Osteoblast (primary cell): ENCODE data around the gene MTHFD1L. TPM values are rescaled to one million over a fixed set of nuclear protein-coding genes. Genes with fewer than 3 reads are reported as not detected.
A peak's percentile ranks its signal among the peaks of the same experiment; 100 is the strongest.

Experiments used
- DNase-seq: peaks from one replicate; pipeline ENCODE4 v3.0.0; 2011; ENCODE audit warnings: low spot score, mixed read lengths; ENCODE audit not compliant: insufficient read length; ENCODE audit errors: missing footprints
- H2AFZ ChIP-seq: 2 replicates; pipeline ENCODE4 v1.6.0; 2011; ENCODE audit warnings: mild to moderate bottlenecking, low read length
- H3K27ac ChIP-seq: 2 replicates; pipeline ENCODE4 v1.5.1; 2011; ENCODE audit warnings: mild to moderate bottlenecking, low read depth, low read length, moderate library complexity
- H3K27me3 ChIP-seq: 2 replicates; pipeline ENCODE4 v1.6.0; 2012; ENCODE audit warnings: mild to moderate bottlenecking, control low read depth, inconsistent platforms, low read length, moderate library complexity; ENCODE audit not compliant: insufficient read depth
- H3K36me3 ChIP-seq: 2 replicates; pipeline ENCODE4 v1.5.1; 2011; ENCODE audit warnings: mild to moderate bottlenecking, low read length, control low read depth, moderate library complexity; ENCODE audit not compliant: insufficient read depth
- H3K4me1 ChIP-seq: 2 replicates; pipeline ENCODE4 v1.5.1; 2011; ENCODE audit warnings: mild to moderate bottlenecking, low read length, control low read depth, moderate library complexity; ENCODE audit not compliant: insufficient read depth
- H3K4me2 ChIP-seq: 2 replicates; pipeline ENCODE4 v1.6.0; 2011; ENCODE audit warnings: mild to moderate bottlenecking, low read length; ENCODE audit not compliant: insufficient read depth
- H3K4me3 ChIP-seq: fragments of 200-600 bp; sonication (generic); 3 replicates; pipeline ENCODE4 v1.5.1; 2012; ENCODE audit warnings: mild to moderate bottlenecking, low read length, inconsistent platforms; ENCODE audit not compliant: insufficient read depth
- H3K79me2 ChIP-seq: 2 replicates; pipeline ENCODE4 v1.6.0; 2012; ENCODE audit warnings: mild to moderate bottlenecking, low read length, control low read depth, inconsistent platforms; ENCODE audit not compliant: insufficient read depth
- H3K9me3 ChIP-seq: 2 replicates; pipeline ENCODE4 v1.5.1; 2011; ENCODE audit warnings: low read depth, low read length, control low read depth
- H4K20me1 ChIP-seq: 2 replicates; pipeline ENCODE4 v1.6.0; 2012; ENCODE audit warnings: mild to moderate bottlenecking, low read length, control low read depth; ENCODE audit not compliant: insufficient read depth
- total RNA-seq: library from RNA; depleted of rRNA; stranded (reverse); fragments of >200 nt; gene quantifications from 2 replicates; pipeline ENCODE4 v1.2.3, GENCODE V29; 2012
- TF ChIP-seq, protein P1 (sequence below): IDR thresholded peaks from 2 replicates; pipeline ENCODE4 v1.5.1; 2011; ENCODE audit warnings: mild to moderate bottlenecking, low read depth, low read length, moderate library complexity; ENCODE audit errors: extremely low read depth

Gene MTHFD1L
- total RNA-seq, 1 donor: 56.8 TPM

DNA sequence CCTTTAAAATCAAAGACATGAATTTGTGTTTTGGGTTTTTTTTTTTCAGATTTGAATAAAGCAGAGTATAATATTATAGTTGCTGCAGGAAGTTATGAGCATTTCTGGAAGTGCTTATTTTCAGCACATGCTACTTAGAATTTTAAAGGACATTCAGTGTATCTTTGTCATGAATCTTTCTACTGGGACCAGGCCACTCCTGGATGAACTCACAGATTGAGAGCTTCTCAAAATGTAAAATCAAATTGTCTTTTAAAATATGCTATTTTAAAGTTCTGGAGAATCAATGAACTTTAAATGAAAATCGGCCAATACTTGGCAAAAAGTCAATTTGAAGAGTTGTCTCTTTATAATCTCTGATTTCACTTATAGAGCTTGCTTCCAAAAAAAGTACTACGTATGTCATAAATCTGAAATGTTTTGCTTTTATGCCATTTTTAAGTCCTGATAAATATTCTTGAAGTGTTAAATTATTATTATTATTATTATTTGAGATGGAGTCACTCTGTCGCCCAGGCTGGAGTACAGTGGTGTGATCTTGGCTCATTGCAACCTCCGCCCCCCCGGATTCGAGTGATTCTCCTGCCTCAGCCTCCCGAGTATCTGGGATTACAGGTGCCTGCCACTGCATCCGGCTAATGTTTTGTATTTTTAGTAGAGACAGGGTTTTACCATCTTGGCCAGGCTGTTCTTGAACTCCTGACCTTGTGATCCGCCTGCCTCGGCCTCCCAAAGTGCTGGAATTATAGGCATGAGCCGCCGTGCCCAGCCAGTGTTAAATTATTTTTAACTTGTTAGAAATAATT is 198.5 kb downstream of the MTHFD1L start:
- H4K20me1 ChIP-seq: no peaks in the 10 kb centered on the region
- H3K4me1 ChIP-seq: peaks cover 50% of the 10 kb centered on the region
- peak overlapping the region; percentile 44 for H3K27ac ChIP-seq
- TF ChIP-seq, protein P1, sequence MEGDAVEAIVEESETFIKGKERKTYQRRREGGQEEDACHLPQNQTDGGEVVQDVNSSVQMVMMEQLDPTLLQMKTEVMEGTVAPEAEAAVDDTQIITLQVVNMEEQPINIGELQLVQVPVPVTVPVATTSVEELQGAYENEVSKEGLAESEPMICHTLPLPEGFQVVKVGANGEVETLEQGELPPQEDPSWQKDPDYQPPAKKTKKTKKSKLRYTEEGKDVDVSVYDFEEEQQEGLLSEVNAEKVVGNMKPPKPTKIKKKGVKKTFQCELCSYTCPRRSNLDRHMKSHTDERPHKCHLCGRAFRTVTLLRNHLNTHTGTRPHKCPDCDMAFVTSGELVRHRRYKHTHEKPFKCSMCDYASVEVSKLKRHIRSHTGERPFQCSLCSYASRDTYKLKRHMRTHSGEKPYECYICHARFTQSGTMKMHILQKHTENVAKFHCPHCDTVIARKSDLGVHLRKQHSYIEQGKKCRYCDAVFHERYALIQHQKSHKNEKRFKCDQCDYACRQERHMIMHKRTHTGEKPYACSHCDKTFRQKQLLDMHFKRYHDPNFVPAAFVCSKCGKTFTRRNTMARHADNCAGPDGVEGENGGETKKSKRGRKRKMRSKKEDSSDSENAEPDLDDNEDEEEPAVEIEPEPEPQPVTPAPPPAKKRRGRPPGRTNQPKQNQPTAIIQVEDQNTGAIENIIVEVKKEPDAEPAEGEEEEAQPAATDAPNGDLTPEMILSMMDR: no peak
- no peaks in the 10 kb centered on the region for H3K27me3 ChIP-seq
- H3K79me2 ChIP-seq: no peaks in the 10 kb centered on the region
- DNase-seq: no peak
- H3K36me3 ChIP-seq: no peaks in the 10 kb centered on the region
- no peak overlapping the region for H3K4me2 ChIP-seq
- H3K4me3 ChIP-seq: no peak overlapping the region
- no peak overlapping the region for H2AFZ ChIP-seq
- no peaks in the 10 kb centered on the region for H3K9me3 ChIP-seq

DNA sequence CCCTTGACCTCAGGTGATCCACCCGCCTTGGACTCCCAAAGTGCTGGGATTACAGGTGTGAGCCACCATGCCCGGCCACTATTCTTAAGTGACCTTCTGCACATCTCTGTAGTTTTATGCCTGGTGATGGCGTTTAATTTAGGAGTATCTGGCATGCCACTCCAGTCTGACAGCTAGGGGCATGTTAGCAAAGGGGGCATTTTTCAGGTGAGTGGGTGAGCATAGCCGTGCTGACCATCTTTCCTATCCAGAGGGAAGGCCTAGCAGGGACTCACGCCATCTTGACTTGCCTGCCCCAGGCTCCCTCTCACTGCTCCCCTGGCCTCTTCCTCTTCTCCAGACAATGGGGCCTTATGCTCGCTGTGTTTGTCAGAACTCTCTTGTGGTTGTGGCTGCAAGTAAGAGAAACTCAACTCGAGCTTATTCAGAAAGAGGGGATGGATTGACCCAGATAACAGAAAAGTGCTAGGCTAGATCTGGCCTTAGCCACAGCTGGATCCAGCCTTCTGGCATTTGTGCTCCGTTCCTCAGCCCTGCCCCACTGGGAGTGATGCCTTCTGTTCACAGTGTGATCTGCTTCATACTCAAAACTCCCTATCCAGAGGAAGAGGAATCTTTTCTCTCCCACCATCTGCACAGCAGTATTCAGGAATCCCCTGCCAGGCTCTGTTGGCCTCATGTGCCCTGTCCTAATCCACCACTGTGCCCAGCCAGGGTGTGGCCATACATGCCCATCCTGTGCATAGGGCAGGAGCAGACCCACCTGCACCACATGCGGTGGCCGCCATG is 199.7 kb downstream of the MTHFD1L start:
- H3K27ac ChIP-seq: no peak overlapping the region
- TF ChIP-seq, protein P1: no peak
- DNase-seq: no peak

DNA sequence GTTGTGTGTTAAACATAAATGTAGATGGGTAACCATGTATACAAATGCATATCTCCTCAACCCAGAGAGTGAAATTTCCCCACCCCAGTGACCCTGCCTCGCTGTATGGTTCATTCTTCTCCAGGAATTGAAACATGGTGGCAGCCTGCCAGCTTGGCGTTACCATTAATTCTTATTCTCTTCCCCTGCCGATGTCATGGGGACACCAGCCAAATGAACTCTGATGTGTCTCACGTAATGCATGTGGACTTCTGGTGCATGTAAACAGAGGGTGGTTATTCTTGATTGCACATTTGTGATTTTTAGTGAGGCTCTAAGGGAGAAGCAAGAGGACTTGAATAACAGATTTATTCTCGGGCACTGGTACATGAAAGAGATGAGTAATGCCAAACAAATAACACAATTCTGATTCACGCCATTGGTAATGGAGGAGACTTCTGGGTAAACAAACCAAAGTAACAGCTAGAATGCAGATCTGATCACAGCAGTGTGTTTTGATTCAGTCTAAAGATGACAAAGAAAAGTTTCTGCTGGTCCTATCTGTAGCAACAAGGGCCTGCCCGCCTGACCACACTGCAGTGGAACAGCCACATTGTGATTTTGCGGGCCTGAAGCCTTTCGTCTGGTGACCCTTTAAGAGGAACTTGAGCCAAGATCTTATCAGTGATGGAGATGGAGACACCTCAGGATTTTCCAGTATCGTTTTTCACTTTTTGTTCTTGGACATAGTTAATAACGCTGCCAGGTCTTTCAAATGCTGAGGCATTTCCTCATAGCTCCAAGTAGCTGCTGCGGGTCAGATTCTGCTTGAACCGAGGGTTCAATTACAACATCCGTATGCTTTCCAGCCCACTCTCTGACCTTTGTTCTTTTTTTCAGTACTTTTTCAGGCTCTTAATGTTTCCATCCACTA is 202.4 kb downstream of the MTHFD1L start:
- H3K79me2 ChIP-seq: peaks cover 2% of the 10 kb centered on the region
- no peaks in the 10 kb centered on the region for H4K20me1 ChIP-seq
- H3K36me3 ChIP-seq: no peaks in the 10 kb centered on the region
- peak overlapping the region; percentile 98 for H3K27ac ChIP-seq
- H3K27me3 ChIP-seq: no peaks in the 10 kb centered on the region
- no peaks in the 10 kb centered on the region for H3K9me3 ChIP-seq
- H3K4me3 ChIP-seq: peak overlapping the region; percentile 27
- TF ChIP-seq, protein P1: no peak
- H2AFZ ChIP-seq: no peak overlapping the region
- DNase-seq: peak; percentile 70
- peaks cover 57% of the 10 kb centered on the region for H3K4me1 ChIP-seq
- H3K4me2 ChIP-seq: peak overlapping the region; percentile 52

More for the DNA sequence above, 199.7 kb downstream of the MTHFD1L start:
- Histone ChIP-seq H3K4me1 (peaks cover 52% of the 10 kb centered on the region), H3K27me3 (no peaks in the 10 kb centered on the region), H3K4me2 (no peak overlapping the region), H3K9me3 (no peaks in the 10 kb centered on the region), H2AFZ (no peak overlapping the region), H4K20me1 (no peaks in the 10 kb centered on the region), H3K4me3 (no peak overlapping the region), H3K36me3 (no peaks in the 10 kb centered on the region), H3K79me2 (peaks cover 2% of the 10 kb centered on the region)
